Measurements from ENCODE around the gene ARF6.

ARF6 gene

GRCh38 chr14:49893309-49894213 is 679 bp downstream of the ARF6 start:
- ChIA-PET POLR2A (interaction anchor here (0.9 to 2.5 kb wide), 5 partner anchors 26 to 167 kb away, joined by 3 to 20 read pairs (median 8); partner anchors contain the start of gene NEMF), CTCF (interaction anchor here (0.8 to 2.0 kb wide), 2 partner anchors 14 to 32 kb away, joined by 3 to 12 read pairs; no protein-coding TSS in a partner anchor)
- Histone ChIP-seq H3K4me1 (ENCODE audit: control insufficient read depth, insufficient read depth, low read length) (peaks cover under 1% of the 10 kb centered on the region), H3K4me3 (ENCODE audit: low read depth, low read length) (peak overlapping the region; percentile 90), H3K36me3 (ENCODE audit: control insufficient read depth in 2 of 2, insufficient read depth in 1 of 2, low read length in 2 of 2) (peaks cover 3 to 27% of the 10 kb centered on the region in 2 experiments; a peak in 2 of 3 replicates), H3K27ac (ENCODE audit: extremely low read depth, low read depth, low read length) (peak overlapping the region; percentile 99), H3K9me3 (ENCODE audit: control insufficient read depth, insufficient read depth, low read depth, low read length) (no peaks in the 10 kb centered on the region)
- TF ChIP-seq KLF8 (tag by site-specific recombination; IDR thresholded peaks at IDR 0.05) (peak; percentile 47; the same call in 1 of the 2 replicates), GLIS2 (tag by site-specific recombination; IDR thresholded peaks at IDR 0.05) (peak; percentile 31; the same call in 1 of the 2 replicates), HOXC10 (CRISPR knock-in tag; IDR thresholded peaks at IDR 0.05) (0 out of 2 replicates have a peak, but pooled peaks have one; percentile 53), ZSCAN30 (tag by site-specific recombination; IDR thresholded peaks at IDR 0.05) (0 out of 2 replicates have a peak, but pooled peaks have one; percentile 37), YY1 (tag by site-specific recombination; IDR thresholded peaks at IDR 0.05) (0 out of 2 replicates have a peak, but pooled peaks have one; percentile 29), EGR2 (tag by site-specific recombination; IDR thresholded peaks at IDR 0.05; ENCODE audit: low read depth) (0 out of 2 replicates have a peak, but pooled peaks have one; percentile 5), ZNF501 (tag by site-specific recombination; IDR thresholded peaks at IDR 0.05) (0 out of 2 replicates have a peak, but pooled peaks have one; percentile 20), MYNN (tag by site-specific recombination; IDR thresholded peaks at IDR 0.05; ENCODE audit: borderline replicate concordance) (no peak), ZNF518A (tag by site-specific recombination; conservative IDR thresholded peaks at IDR 0.05; ENCODE audit: low read depth) (no peak), ZBTB20 (tag by site-specific recombination; IDR thresholded peaks at IDR 0.05) (peak; percentile 65; the same call in 1 of the 2 replicates), ZNF600 (tag by site-specific recombination; IDR thresholded peaks at IDR 0.05) (0 out of 2 replicates have a peak, but pooled peaks have one; percentile 21), ZNF473 (tag by site-specific recombination; IDR thresholded peaks at IDR 0.05) (no peak), ZNF707 (tag by site-specific recombination; IDR thresholded peaks at IDR 0.05) (no peak), ZNF10 (tag by site-specific recombination; IDR thresholded peaks at IDR 0.05) (peak; percentile 40; the same call in 1 of the 2 replicates), ZNF521 (tag by site-specific recombination; IDR thresholded peaks at IDR 0.05) (no peak), ZBTB17 (tag by site-specific recombination; IDR thresholded peaks at IDR 0.05) (peak; percentile 93), ZNF843 (tag by site-specific recombination; IDR thresholded peaks at IDR 0.05) (no peak), ZBTB10 (tag by site-specific recombination; IDR thresholded peaks at IDR 0.05) (no peak)
- TF ChIP-seq, protein P1, sequence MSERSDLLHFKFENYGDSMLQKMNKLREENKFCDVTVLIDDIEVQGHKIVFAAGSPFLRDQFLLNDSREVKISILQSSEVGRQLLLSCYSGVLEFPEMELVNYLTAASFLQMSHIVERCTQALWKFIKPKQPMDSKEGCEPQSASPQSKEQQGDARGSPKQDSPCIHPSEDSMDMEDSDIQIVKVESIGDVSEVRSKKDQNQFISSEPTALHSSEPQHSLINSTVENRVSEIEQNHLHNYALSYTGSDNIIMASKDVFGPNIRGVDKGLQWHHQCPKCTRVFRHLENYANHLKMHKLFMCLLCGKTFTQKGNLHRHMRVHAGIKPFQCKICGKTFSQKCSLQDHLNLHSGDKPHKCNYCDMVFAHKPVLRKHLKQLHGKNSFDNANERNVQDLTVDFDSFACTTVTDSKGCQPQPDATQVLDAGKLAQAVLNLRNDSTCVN (tag by site-specific recombination; optimal IDR thresholded peaks at IDR 0.05) = peak; percentile 7
